Mesothelial cell of epicardium (in vitro differentiated cells): ENCODE data around the gene GOLT1A. TPM values are rescaled to one million over a fixed set of nuclear protein-coding genes. Genes with fewer than 3 reads are reported as not detected.
A peak's percentile ranks its signal among the peaks of the same experiment; 100 is the strongest.

Experiments
- DNase-seq, 2 experiments: peaks; one replicate each; pipeline ENCODE4 v3.0.0; 2021; ENCODE audit warnings: low spot score in 2 of 2; ENCODE audit not compliant: unreplicated experiment in 2 of 2
- H3K27ac Mint-ChIP-seq: 2 replicates; pipeline ENCODE4 v1.8.0; 2021; ENCODE audit warnings: mixed read lengths
- H3K27me3 Mint-ChIP-seq: 2 replicates; pipeline ENCODE4 v1.8.0; 2021; ENCODE audit warnings: low read depth, mixed read lengths
- H3K36me3 Mint-ChIP-seq: 2 replicates; pipeline ENCODE4 v1.8.0; 2021; ENCODE audit warnings: mixed read lengths
- H3K4me1 Mint-ChIP-seq: 2 replicates; pipeline ENCODE4 v1.8.0; 2021; ENCODE audit warnings: mixed read lengths
- H3K4me3 Mint-ChIP-seq: 2 replicates; pipeline ENCODE4 v1.8.0; 2021; ENCODE audit warnings: mild to moderate bottlenecking, moderate library complexity, mixed read lengths
- H3K9me3 Mint-ChIP-seq: 2 replicates; pipeline ENCODE4 v1.8.0; 2021; ENCODE audit warnings: mixed read lengths
- CTCF ChIP-seq: fragments of 200-600 bp; sonication (generic); IDR thresholded peaks from one replicate; pipeline ENCODE4 v1.5.0; 2021; ENCODE audit warnings: antibody characterized with exemption; ENCODE audit not compliant: unreplicated experiment
- total RNA-seq: library from RNA; stranded (reverse); gene quantifications from 3 replicates; pipeline ENCODE4 v1.2.1, GENCODE V29; 2021

The GOLT1A gene
- total RNA-seq, 1 donor from 2014 or later: 4.1 TPM

- no peaks in the 10 kb centered on the region for H3K9me3 Mint-ChIP-seq
- H3K36me3 Mint-ChIP-seq: no peaks in the 10 kb centered on the region
- no peak overlapping the region for H3K27ac Mint-ChIP-seq
- H3K27me3 Mint-ChIP-seq: peaks cover 16% of the 10 kb centered on the region
- H3K4me3 Mint-ChIP-seq: no peak overlapping the region
- H3K4me1 Mint-ChIP-seq: peaks cover 2% of the 10 kb centered on the region
- no peak for TF ChIP-seq CTCF
- no peak for DNase-seq
These were observed 55.8 kb downstream of the GOLT1A start for GRCh38 chr1:204157962-204158361.

GRCh38 chr1:204155881-204156280 lies 57.9 kb downstream of the GOLT1A start:
- Mint-ChIP-seq H3K27me3 (peaks cover 13% of the 10 kb centered on the region), H3K36me3 (no peaks in the 10 kb centered on the region), H3K27ac (no peak overlapping the region), H3K4me3 (no peak overlapping the region), H3K9me3 (no peaks in the 10 kb centered on the region), H3K4me1 (peaks cover under 1% of the 10 kb centered on the region)
- no peak for DNase-seq
- TF ChIP-seq CTCF: no peak

GRCh38 chr1:204154568-204155255 lies 59.1 kb downstream of the GOLT1A start:
- H3K4me3 Mint-ChIP-seq: no peak overlapping the region
- H3K9me3 Mint-ChIP-seq: no peaks in the 10 kb centered on the region
- peaks cover 4% of the 10 kb centered on the region for H3K4me1 Mint-ChIP-seq
- no peak overlapping the region for H3K27ac Mint-ChIP-seq
- H3K36me3 Mint-ChIP-seq: no peaks in the 10 kb centered on the region
- no peak for DNase-seq
- TF ChIP-seq CTCF: no peak
- peaks cover 9% of the 10 kb centered on the region for H3K27me3 Mint-ChIP-seq

GRCh38 chr1:204153667-204154066 lies 60.1 kb downstream of the GOLT1A start:
- TF ChIP-seq CTCF: no peak
- Mint-ChIP-seq H3K4me1 (peaks cover 4% of the 10 kb centered on the region), H3K27me3 (peaks cover 9% of the 10 kb centered on the region), H3K4me3 (no peak overlapping the region), H3K36me3 (no peaks in the 10 kb centered on the region), H3K9me3 (no peaks in the 10 kb centered on the region), H3K27ac (no peak overlapping the region)
- no peak for DNase-seq

GRCh38 chr1:204152310-204153044 lies 61.3 kb downstream of the GOLT1A start:
- DNase-seq: no peak
- Mint-ChIP-seq H3K4me1 (peaks cover 4% of the 10 kb centered on the region), H3K9me3 (no peaks in the 10 kb centered on the region), H3K27me3 (peaks cover 9% of the 10 kb centered on the region), H3K4me3 (peak overlapping the region; percentile 69), H3K36me3 (no peaks in the 10 kb centered on the region), H3K27ac (no peak overlapping the region)
- TF ChIP-seq CTCF: no peak
